ENCODE results near the gene CTCFL.

- TF ChIP-seq NFIC (IDR thresholded peaks at IDR 0.05; ENCODE audit: low read length) (no peak), EZH2 (conservative IDR thresholded peaks at IDR 0.05; ENCODE audit: low read depth, low read length) (no peak), XRCC5 (optimal IDR thresholded peaks at IDR 0.05; ENCODE audit: low read length) (no peak), CTCF (CRISPR knock-in tag; IDR thresholded peaks at IDR 0.05) (no peak), ZNF10 (CRISPR knock-in tag; IDR thresholded peaks at IDR 0.05; ENCODE audit: borderline replicate concordance, low read depth) (no peak), POLR2A (IDR thresholded peaks at IDR 0.05; ENCODE audit: insufficient read depth in 1 of 2, low read depth in 2 of 2, low read length in 2 of 2) (no peak), NFRKB (IDR thresholded peaks at IDR 0.05) (no peak), GATAD2A (CRISPR knock-in tag; IDR thresholded peaks at IDR 0.05) (no peak), BCL3 (CRISPR knock-in tag; IDR thresholded peaks at IDR 0.05) (no peak), CHD2 (IDR thresholded peaks at IDR 0.05; ENCODE audit: low read depth, low read length) (no peak), EP300 (IDR thresholded peaks at IDR 0.05; ENCODE audit: low read depth in 2 of 2, low read length in 2 of 2) (no peak), EP300 (CRISPR knock-in tag; IDR thresholded peaks at IDR 0.05; ENCODE audit: borderline replicate concordance) (no peak), HCFC1 (IDR thresholded peaks at IDR 0.05; ENCODE audit: low read depth, low read length) (no peak)
Measured at GRCh38 chr20:57502336-57502700, 22.6 kb downstream of the CTCFL start.
